Measurements from ENCODE around the gene FADS2. TPM values are rescaled to one million over a fixed set of nuclear protein-coding genes. Genes with fewer than 3 reads are reported as not detected.

FADS2 gene
- polyA plus RNA-seq, 1 donor (not counting 4 experiments of a cell fraction or from before 2014, with no cell fraction given) = 196 TPM

DNA sequence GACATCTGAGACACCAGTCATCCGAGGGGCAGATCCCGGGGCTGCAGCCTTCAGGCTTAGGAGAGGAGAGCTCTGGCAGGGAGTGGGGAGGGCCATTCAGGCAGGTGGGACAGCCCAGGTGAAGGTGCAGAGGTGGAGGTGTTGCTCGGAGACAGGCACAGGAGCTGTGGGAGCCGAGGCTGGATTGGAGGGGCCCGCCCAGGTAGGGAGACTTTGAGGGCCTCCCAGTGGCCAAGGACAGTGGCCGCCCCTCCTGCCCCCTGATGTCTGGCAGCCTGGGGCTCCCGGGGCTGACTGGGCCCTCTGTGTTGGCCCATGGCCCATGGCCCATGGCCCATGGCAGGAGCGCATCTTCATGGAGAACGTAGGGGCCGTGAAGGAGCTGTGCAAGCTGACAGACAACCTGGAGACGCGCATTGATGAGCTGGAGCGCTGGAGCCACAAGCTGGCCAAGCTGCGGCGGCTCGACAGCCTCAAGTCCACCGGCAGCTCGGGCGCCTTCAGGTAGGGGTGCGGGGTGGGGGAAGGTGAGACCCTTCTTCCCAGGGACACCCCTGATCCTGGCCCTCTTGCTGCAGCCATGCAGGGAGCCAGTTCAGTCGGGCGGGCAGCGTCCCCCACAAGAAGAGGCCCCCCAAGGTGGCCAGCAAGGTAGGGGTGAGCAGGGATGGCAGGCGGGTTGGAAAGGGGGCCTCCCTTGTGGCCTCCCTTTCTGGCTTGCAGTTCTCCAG lies 49.0 kb upstream of the FADS2 start:
- TF ChIP-seq CTCF (optimal IDR thresholded peaks at IDR 0.05 in 1 of 3, IDR thresholded peaks at IDR 0.05 in 1 of 3, conservative IDR thresholded peaks at IDR 0.05 in 1 of 3; ENCODE audit: extremely low read depth in 1 of 3, insufficient read depth in 2 of 3, low read length in 3 of 3) (no peak), EZH2 (IDR thresholded peaks at IDR 0.05; ENCODE audit: low read length) (no peak)
- Histone ChIP-seq H3K27ac (ENCODE audit: control insufficient read depth, insufficient read depth, low read length) (no peak overlapping the region), H3K4me2 (ENCODE audit: control insufficient read depth, extremely low read depth, insufficient read depth, low read depth, low read length) (no peak overlapping the region), H2AFZ (ENCODE audit: control insufficient read depth, low read length) (no peak overlapping the region), H3K4me3 (ENCODE audit: control insufficient read depth in 2 of 3, extremely low read depth in 1 of 3, insufficient read depth in 2 of 3, low read depth in 1 of 3, low read length in 3 of 3) (no peak overlapping the region), H3K27me3 (ENCODE audit: control insufficient read depth, extremely low read depth, insufficient read depth, low read length) (peaks cover 11% of the 10 kb centered on the region), H4K20me1 (ENCODE audit: control insufficient read depth, extremely low read depth, insufficient read depth, low read length) (no peaks in the 10 kb centered on the region), H3K9me1 (ENCODE audit: control insufficient read depth, extremely low read depth, insufficient read depth, low read length) (no peaks in the 10 kb centered on the region), H3K36me3 (ENCODE audit: control insufficient read depth in 2 of 2, extremely low read depth in 1 of 2, insufficient read depth in 2 of 2, low read length in 2 of 2) (no peaks in the 10 kb centered on the region), H3K4me1 (ENCODE audit: control insufficient read depth, extremely low read depth, insufficient read depth, low read length) (peaks cover 11% of the 10 kb centered on the region), H3K9ac (ENCODE audit: control insufficient read depth, extremely low read depth, insufficient read depth, low read length) (no peak overlapping the region), H3K79me2 (ENCODE audit: control insufficient read depth, insufficient read depth, low read length) (no peaks in the 10 kb centered on the region), H3K9me3 (ENCODE audit: control insufficient read depth, low read depth, low read length) (no peaks in the 10 kb centered on the region)
- no peak for FAIRE-seq
- dilution Hi-C loops (cut with MboI; ENCODE audit: extremely low pct_ligation_motif_present, low sequenced_read_pairs) = no loop called here
- no peak for DNase-seq (ENCODE audit: low read depth, low spot score)

DNA sequence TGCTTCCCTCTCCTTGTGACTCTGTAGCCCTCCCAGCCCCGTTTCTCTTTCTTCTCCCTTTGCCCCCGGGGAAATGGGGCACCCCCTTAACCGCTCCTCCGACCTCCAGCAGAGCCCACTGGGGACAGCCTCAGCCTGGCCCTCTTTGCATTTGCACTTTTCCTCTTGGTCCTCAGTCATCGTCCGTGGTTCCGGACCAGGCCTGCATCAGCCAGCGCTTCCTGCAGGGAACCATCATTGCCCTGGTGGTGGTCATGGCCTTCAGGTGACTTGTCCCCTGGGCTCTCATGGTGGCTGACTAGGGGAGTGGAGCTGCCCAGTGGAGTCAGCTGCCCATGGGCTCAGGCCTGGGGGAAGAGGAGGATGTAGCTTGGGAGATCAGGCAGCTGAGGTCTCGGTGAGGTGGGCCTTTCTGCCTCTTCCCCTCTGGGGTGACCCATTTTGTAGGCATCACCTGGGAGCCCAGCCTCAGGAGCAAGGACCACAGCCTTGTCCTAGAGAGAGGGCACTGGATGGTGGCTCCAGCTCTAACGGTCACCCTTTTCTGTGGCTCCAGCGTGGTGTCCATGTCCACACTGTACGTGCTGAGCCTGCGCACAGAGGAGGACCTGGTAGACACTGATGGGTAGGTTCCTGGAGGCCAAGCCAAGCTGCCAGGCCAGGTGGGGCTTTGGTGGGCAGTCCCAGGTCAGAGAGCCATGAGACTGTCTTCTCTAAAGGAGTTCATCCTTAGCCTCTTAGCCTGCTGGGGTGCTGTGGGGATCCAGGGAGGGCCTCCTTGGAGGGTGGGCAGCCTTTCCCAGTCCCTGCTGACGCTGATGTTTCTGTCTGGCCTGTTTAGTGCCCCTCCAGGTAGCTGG lies 48.2 kb upstream of the FADS2 start:
- dilution Hi-C loops (cut with MboI; ENCODE audit: extremely low pct_ligation_motif_present, low sequenced_read_pairs) = no loop called here
- no peak overlapping the region for H3K4me2 ChIP-seq (ENCODE audit: control insufficient read depth, extremely low read depth, insufficient read depth, low read depth, low read length)
- no peak overlapping the region for H3K9ac ChIP-seq (ENCODE audit: control insufficient read depth, extremely low read depth, insufficient read depth, low read length)
- H4K20me1 ChIP-seq (ENCODE audit: control insufficient read depth, extremely low read depth, insufficient read depth, low read length) = no peaks in the 10 kb centered on the region
- DNase-seq (ENCODE audit: low read depth, low spot score) = no peak
- no peak for FAIRE-seq
- TF ChIP-seq EZH2 (IDR thresholded peaks at IDR 0.05; ENCODE audit: low read length) = no peak
- TF ChIP-seq CTCF (optimal IDR thresholded peaks at IDR 0.05 in 1 of 3, IDR thresholded peaks at IDR 0.05 in 1 of 3, conservative IDR thresholded peaks at IDR 0.05 in 1 of 3; ENCODE audit: extremely low read depth in 1 of 3, insufficient read depth in 2 of 3, low read length in 3 of 3) = no peak
- H3K4me3 ChIP-seq (ENCODE audit: control insufficient read depth in 2 of 3, extremely low read depth in 1 of 3, insufficient read depth in 2 of 3, low read depth in 1 of 3, low read length in 3 of 3) = no peak overlapping the region
- no peak overlapping the region for H2AFZ ChIP-seq (ENCODE audit: control insufficient read depth, low read length)
- H3K79me2 ChIP-seq (ENCODE audit: control insufficient read depth, insufficient read depth, low read length) = no peaks in the 10 kb centered on the region
- peaks cover 11% of the 10 kb centered on the region for H3K4me1 ChIP-seq (ENCODE audit: control insufficient read depth, extremely low read depth, insufficient read depth, low read length)
- no peaks in the 10 kb centered on the region for H3K9me3 ChIP-seq (ENCODE audit: control insufficient read depth, low read depth, low read length)
- H3K9me1 ChIP-seq (ENCODE audit: control insufficient read depth, extremely low read depth, insufficient read depth, low read length) = no peaks in the 10 kb centered on the region
- H3K27ac ChIP-seq (ENCODE audit: control insufficient read depth, insufficient read depth, low read length) = no peak overlapping the region
- peaks cover 0 to 1% of the 10 kb centered on the region in 2 experiments for H3K36me3 ChIP-seq (ENCODE audit: control insufficient read depth in 2 of 2, extremely low read depth in 1 of 2, insufficient read depth in 2 of 2, low read length in 2 of 2)
- H3K27me3 ChIP-seq (ENCODE audit: control insufficient read depth, extremely low read depth, insufficient read depth, low read length) = peaks cover 11% of the 10 kb centered on the region
